ENCODE measurements around the gene GRID2IP.

DNA sequence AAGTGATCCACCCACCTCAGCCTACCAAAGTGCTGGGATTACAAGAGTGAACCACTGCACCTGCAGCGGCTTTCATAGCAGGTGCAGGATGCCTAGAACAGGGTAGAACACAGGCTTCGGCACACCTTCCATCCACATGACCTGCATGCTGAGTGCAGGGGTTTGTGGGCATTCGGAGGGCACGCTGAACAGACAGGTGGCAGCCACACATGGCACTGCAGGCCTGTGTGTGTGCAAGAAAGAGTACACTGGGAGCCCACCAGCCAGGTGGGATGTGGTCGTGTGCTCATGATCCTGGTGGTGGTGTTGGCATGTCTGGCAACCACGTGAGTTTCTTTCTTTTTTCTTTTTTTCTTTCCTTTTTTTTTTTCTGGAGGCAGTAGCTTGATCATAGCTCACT lies 38.4 kb downstream of the GRID2IP start:
- TF ChIP-seq, protein P1, sequence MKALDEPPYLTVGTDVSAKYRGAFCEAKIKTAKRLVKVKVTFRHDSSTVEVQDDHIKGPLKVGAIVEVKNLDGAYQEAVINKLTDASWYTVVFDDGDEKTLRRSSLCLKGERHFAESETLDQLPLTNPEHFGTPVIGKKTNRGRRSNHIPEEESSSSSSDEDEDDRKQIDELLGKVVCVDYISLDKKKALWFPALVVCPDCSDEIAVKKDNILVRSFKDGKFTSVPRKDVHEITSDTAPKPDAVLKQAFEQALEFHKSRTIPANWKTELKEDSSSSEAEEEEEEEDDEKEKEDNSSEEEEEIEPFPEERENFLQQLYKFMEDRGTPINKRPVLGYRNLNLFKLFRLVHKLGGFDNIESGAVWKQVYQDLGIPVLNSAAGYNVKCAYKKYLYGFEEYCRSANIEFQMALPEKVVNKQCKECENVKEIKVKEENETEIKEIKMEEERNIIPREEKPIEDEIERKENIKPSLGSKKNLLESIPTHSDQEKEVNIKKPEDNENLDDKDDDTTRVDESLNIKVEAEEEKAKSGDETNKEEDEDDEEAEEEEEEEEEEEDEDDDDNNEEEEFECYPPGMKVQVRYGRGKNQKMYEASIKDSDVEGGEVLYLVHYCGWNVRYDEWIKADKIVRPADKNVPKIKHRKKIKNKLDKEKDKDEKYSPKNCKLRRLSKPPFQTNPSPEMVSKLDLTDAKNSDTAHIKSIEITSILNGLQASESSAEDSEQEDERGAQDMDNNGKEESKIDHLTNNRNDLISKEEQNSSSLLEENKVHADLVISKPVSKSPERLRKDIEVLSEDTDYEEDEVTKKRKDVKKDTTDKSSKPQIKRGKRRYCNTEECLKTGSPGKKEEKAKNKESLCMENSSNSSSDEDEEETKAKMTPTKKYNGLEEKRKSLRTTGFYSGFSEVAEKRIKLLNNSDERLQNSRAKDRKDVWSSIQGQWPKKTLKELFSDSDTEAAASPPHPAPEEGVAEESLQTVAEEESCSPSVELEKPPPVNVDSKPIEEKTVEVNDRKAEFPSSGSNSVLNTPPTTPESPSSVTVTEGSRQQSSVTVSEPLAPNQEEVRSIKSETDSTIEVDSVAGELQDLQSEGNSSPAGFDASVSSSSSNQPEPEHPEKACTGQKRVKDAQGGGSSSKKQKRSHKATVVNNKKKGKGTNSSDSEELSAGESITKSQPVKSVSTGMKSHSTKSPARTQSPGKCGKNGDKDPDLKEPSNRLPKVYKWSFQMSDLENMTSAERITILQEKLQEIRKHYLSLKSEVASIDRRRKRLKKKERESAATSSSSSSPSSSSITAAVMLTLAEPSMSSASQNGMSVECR (CRISPR knock-in tag; IDR thresholded peaks at IDR 0.05; ENCODE audit: borderline replicate concordance) = no peak
- TF ChIP-seq, protein P2, sequence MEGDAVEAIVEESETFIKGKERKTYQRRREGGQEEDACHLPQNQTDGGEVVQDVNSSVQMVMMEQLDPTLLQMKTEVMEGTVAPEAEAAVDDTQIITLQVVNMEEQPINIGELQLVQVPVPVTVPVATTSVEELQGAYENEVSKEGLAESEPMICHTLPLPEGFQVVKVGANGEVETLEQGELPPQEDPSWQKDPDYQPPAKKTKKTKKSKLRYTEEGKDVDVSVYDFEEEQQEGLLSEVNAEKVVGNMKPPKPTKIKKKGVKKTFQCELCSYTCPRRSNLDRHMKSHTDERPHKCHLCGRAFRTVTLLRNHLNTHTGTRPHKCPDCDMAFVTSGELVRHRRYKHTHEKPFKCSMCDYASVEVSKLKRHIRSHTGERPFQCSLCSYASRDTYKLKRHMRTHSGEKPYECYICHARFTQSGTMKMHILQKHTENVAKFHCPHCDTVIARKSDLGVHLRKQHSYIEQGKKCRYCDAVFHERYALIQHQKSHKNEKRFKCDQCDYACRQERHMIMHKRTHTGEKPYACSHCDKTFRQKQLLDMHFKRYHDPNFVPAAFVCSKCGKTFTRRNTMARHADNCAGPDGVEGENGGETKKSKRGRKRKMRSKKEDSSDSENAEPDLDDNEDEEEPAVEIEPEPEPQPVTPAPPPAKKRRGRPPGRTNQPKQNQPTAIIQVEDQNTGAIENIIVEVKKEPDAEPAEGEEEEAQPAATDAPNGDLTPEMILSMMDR (IDR thresholded peaks at IDR 0.05) = no peak
- no peak for TF ChIP-seq TCF7 (CRISPR knock-in tag; IDR thresholded peaks at IDR 0.05; ENCODE audit: low read depth)
- no peak for TF ChIP-seq FOXP1 (CRISPR knock-in tag; IDR thresholded peaks at IDR 0.05; ENCODE audit: borderline replicate concordance)
- no peak for TF ChIP-seq NR2C2 (CRISPR knock-in tag; IDR thresholded peaks at IDR 0.05)
- no peak for TF ChIP-seq GRHL2 (CRISPR knock-in tag; IDR thresholded peaks at IDR 0.05; ENCODE audit: insufficient replicate concordance, severe bottlenecking)
- TF ChIP-seq, protein P3, sequence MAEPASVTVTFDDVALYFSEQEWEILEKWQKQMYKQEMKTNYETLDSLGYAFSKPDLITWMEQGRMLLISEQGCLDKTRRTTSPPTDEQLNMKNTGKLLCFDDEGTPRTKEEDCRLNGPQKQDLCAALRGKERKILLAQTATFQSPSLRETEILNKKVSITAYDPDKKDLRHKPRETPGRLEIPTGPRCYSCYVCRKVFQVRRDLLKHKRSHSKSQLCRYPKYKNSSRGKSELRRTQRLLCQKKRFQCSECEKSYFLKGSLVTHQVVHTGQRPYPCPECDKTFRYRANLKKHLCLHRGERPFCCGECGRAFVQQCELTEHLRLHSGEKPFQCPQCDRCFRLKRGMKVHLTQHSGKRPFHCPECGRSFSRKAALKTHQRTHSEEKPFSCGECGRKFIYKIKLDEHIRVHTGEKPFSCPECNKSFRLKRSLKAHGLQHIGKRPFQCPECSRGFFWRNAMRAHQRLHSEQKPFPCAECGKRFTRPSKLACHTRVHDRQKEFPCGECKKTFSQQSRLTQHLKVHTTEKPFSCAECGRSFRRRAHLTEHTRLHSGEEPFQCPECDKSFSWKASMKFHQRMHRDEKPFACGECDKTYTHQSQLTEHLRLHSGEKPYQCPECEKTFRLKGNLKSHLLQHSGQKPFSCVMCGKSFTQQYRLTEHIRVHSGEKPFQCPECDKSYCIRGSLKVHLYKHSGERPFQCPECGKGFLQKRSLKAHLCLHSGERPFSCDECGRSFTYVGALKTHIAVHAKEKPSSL (CRISPR knock-in tag; conservative IDR thresholded peaks at IDR 0.05) = no peak

Measured in WTC11 (cell line).